HG02852 (cell line): Measurements from ENCODE around the gene ENDOD1.
"Not testable (repeated sequence)": the region's sequence is repeated elsewhere in the genome, so short reads cannot be mapped to it uniquely, and the experiment has no call there.

Source experiments
- ATAC-seq: cut with Tn5 transposase; IDR thresholded peaks from one replicate; pipeline ENCODE4 v1.9.1; 2021; ENCODE audit warnings: mild to moderate bottlenecking, moderate library complexity; ENCODE audit not compliant: unreplicated experiment

The ENDOD1 gene, protein sequence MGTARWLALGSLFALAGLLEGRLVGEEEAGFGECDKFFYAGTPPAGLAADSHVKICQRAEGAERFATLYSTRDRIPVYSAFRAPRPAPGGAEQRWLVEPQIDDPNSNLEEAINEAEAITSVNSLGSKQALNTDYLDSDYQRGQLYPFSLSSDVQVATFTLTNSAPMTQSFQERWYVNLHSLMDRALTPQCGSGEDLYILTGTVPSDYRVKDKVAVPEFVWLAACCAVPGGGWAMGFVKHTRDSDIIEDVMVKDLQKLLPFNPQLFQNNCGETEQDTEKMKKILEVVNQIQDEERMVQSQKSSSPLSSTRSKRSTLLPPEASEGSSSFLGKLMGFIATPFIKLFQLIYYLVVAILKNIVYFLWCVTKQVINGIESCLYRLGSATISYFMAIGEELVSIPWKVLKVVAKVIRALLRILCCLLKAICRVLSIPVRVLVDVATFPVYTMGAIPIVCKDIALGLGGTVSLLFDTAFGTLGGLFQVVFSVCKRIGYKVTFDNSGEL

DNA sequence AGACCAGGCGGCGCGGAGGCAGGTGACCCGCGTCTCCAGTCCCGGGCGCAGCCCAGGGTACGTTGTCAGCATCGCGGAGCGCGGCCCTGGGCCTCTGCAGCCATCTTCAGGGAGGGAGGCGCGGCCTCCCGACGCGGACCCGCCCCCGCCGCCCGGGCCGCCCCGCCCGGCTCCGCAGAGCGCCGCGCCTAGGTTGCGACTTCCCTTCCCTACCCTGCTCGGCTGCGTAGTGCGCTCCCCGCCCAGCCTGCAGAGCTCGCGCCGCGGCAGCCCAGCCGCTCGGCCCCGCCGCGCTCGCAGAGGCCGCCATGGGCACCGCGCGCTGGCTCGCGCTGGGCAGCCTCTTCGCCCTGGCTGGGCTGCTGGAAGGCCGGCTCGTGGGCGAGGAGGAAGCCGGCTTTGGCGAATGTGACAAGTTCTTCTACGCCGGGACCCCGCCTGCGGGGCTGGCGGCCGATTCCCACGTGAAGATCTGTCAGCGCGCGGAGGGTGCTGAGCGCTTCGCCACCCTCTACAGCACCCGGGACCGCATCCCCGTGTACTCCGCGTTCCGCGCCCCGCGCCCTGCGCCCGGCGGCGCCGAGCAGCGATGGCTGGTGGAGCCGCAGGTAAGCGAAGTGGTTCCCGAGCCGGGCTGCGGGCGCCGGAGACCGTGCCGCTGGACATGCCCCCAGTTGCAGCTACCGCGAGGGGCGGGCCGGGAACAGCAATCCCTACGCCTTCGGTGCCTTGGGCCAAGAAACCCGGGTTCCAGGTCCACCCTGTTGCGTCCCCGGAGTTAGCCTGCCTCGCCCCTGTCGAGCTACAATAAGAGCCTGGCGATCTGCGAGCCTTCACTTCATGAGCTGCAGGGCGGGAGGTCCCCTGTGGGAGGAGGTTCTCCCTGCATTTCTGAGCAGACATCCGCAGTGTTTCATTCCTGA, at the start of gene ENDOD1:
TSS of gene ENDOD1 (plus strand) at position 227 of the 923 bp plus-strand sequence. CDS start at position 309, 82 bp downstream.
- ATAC-seq = peak; percentile 89

DNA sequence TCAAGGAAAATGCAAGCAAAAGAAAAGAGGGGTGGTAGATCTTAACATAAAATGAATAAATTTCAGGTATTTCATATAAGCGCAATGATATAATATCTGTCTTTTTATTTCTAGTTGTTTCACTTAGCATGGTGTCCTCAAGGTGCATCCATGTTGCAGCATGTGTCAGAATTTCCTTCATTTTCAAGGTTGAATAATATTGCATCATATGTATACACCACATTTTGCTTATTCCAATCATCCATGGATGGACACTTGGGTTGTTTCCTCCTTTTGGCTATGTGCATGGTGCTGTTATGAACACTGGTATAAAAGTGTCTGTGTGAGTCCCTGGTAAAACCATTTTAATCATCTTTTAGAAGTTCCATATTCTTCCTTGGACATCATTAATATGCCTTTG, 47.4 kb upstream of the ENDOD1 start:
- no peak for ATAC-seq

DNA sequence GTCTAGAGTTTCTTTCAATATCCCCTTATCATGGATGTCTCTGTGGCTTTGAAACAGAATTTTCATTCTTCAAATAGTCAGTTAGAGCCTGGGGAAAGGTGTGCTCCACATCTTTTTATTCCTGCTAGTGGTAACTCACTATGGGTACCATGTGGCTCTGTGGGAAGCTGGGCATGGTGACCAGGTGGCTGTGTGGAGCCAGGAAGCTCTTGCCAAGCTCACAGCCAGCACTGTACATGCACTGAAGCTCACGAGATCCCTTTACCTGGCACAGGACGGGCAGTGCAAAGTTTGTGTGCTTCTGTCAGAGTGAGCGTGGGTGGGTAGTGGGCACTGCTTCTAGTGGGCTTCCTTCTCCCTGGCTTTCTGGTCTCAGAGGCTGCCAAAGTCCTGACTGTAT, 46.7 kb upstream of the ENDOD1 start:
- ATAC-seq = no peak

DNA sequence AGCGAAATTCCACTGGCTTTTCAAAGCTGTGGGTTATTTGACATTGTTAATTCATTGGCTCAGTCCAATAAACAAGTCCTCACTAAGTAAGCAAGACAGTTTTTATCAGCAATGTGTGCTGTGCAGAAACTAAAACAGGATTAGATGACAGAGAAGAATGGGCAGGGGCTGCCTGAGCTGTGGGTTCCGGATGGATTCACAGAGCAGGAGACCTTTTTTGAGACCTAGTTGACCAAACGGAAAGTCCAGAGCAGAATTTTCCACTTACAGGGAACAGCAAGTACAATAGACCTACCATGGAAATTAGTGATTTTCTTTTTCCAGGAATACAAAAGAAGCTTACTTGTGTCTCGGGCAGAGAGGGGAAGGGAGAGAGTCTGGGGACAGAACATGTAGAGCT, 45.6 kb upstream of the ENDOD1 start:
- no peak for ATAC-seq

DNA sequence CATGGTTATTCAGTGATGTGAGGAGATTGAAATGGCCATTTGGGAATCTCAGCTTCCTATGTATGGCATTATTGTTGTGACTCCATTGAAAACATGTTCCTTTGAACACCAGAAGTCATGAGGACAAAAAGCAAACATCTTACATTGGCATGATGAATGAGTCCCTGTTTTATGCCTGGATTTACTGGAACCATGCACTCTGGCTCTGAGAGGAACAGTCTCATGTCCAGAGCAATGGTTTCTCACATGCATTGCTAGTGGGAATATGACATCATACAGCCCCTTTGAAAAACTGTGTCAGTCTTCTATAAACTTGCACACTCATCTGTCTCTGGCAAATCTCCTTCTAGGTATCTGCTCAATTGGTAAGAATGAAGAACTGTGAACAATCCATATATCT, 43.8 kb upstream of the ENDOD1 start:
- no peak for ATAC-seq

DNA sequence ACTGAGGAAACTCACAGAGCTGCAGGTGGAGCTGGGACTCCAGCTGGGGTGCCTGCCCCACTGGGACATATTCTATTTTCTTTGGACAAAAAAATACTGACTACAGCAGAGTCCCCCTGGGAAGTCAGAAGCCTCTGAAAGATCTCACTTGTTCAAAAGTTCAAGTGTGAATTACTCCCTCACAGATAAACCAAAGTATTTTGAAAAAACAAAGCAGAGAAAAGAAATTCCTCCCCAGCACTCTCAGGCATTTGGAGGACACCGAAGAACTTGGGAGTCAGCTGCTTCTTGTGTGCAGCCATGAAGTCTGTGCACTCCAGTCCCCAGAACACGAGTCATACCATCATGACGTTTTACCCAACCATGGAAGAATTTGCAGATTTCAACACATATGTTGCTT, 40.5 kb upstream of the ENDOD1 start, which contains the start of gene KDM4F:
TSS of gene KDM4F (plus strand) at position 301 of the 400 bp plus-strand sequence.
- ATAC-seq = not testable (repeated sequence)

DNA sequence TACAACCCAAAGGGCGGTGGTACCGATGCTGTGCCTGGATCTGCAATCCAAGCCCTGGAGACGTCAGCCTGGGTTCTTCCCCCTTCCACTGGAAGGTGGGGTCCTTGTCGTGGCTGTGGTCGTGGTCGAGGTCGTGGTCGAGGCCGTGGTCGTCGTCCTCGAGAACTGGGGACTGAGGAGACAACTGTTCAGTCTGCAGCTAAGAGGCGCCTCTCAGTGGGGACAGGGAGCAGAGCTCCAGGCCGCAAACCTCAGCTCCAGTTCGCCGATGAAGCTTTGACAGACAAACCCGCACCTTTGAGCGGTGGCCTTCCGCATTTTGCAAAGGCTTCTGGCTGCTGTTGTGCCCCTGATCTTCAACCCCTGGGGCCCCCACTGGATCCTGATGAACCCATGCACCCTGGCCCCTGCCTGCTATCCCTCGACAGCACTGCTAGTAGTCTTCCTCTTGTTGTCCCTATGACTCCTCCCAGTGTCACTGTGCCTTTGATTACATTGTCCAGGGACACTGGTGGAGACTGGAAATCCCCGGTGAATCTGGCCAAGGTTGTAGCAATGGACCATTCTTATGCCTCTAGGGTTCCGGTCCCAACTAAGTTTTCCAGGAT, 38.9 kb upstream of the ENDOD1 start:
- no peak for ATAC-seq

DNA sequence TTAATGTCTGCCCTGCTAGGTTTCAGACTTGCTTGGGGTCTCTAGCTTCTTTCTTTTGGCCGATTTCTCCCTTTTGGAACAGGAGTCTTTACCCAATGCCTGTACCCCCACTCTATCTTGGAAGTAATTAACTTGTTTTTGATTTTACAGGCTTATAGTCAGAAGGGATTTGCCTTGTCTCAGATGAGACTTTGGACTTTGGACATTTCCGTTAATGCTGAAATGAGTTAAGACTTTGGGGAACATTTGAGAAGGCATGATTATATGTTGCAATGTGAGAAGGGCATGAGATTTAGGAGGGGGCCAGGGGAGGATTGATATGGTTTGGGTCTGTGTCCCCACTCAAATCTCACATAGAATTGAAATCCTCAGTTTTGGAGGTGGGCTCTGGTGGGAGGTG, 35.3 kb upstream of the ENDOD1 start:
- no peak for ATAC-seq

DNA sequence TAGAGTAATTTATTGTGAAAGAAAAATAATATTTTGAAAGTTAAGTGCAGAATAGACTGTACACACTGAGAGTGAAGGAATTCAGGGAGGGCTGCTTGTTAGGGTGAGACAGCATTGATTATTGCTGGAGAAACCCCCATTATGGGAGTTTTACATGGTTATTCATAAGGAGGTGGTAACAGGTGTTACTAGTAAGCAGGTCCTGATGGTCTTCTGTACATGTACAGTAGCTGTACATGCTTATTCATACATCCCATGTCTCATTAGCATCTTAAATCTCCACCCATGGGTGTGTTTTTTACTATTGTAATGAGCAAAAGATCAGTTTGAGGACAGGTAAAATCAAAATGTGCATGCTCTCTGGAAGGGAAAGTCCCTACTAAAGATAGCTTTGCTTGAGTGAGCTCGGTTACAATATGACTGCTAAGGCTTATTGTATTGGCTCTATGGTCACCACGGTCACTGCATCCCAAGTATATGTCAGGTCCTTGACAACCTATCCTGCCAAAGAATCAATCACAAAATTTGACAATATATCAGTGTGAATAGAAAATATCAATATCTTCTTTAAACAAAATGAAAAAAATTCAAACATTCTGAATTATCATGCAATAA, 34.3 kb upstream of the ENDOD1 start:
- ATAC-seq = peak; percentile 99

DNA sequence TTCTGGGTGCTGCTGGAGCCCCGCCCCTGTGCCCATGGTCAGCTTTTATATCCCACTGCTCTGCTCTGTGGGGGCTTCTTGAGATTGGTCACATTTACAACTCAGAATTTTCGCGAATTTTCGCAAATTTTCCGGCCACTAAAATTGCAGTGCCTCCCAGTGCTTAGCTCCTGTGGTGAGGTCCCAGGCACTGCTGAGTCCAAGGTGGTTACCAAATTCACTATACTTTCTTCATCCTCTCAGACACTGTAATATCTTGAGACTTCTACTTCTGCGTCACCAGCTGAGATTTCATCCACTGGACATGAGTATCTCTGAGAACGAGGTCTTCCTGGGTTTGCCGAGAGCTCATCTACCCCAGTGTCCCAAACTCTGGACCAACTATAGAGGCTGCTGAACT, 31.7 kb upstream of the ENDOD1 start:
- ATAC-seq = no peak

DNA sequence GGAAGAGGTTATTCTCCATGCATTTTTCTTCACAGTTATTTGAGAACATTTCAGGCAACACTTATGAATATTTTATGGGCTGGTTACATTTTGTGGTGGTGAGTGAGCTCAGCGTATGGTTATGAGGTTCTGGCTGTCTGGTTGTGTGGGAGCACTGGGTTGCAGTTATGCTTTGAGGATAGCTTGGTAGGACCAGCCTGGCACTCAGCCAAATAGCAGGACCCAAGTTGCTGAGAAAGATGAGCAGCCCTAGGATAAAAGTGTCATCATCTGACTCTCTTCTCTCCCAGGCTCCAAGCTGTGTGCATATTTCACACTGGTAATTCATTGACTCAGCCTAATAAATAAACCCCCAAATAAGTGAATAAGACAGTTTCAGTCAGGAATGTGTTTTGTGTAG, 31.0 kb upstream of the ENDOD1 start:
- ATAC-seq = no peak

DNA sequence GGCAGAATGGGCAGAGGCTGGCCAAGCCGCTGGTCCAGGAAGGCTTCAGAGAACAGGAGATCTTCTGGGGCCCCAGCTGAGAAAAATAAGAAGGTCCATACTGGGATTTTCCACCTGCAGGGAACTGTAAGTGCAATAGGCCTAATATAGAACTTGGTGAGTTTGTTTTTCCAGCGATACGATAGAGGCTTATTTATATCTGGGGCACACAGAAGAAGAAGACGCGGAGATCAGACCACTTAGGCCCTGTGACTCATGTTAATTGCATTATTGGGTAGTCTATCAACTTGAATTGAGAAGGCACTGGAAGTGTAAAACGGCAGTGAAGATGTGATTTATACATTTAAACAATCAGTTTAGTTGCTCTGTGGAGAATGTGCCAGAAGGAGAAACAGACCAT, 30.6 kb upstream of the ENDOD1 start:
- ATAC-seq = no peak

DNA sequence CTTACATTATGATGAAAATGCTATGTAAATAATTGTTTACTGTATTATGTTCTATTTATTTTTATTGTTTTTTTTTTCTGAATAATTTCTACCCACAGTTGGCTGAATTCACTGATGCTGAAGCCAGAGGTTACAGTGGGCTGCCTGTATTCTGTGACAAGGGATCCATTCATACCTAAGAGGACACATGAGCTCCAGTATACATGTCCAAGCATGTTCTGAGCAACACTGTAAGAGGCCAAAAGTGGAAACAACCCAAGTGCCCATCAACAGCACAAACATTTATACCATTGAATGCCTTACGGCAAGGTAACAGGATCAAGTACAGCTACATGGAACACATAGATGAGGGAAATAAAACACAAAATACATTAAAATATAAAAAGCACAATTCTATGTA, 24.3 kb upstream of the ENDOD1 start:
- no peak for ATAC-seq

DNA sequence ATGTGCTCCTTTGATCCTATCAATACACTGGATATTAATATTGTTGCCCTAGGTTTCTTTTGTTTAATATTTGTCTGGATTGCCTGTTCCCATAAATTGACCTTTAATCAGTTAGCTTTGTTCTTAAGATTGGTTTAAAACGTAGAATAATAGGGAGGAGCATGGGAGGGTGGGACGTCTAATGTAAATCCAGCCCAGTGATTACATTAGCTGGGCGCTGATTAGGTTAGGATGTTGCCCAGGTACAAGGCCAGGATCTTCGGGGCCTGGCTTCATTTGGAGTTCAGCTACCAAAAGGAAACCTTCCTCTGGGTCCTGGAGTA, 23.0 kb upstream of the ENDOD1 start, which contains the start of gene SRSF8:
TSS of gene SRSF8 (plus strand) at position 204 of the 323 bp plus-strand sequence. CDS start 308 bp downstream, outside the sequence.
- ATAC-seq = peak; percentile 46

DNA sequence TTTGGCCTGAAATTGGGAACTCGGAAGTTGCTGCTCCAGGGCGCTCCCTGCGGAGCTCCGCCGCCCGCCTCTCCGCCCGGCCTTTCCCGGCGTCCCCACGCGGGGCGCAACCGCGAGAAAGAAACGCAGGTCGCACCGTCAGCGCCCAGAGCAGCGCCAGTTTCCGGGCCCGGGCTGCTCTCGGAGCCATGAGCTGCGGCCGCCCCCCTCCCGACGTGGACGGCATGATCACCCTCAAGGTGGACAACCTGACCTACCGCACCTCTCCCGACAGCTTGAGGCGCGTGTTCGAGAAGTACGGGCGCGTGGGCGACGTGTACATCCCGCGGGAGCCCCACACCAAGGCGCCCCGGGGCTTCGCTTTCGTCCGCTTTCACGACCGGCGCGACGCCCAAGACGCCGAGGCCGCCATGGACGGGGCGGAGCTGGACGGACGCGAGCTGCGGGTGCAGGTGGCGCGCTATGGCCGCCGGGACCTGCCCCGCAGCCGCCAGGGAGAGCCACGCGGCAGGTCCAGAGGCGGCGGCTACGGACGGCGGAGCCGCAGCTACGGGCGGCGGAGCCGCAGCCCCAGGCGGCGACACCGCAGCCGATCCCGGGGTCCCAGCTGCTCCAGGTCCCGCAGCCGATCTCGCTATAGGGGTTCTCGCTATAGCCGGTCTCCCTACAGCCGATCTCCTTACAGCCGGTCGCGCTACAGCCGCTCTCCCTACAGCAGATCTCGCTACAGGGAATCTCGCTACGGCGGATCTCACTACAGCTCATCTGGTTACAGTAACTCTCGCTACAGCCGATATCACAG, 22.4 kb upstream of the ENDOD1 start:
- ATAC-seq = peak; percentile 67

DNA sequence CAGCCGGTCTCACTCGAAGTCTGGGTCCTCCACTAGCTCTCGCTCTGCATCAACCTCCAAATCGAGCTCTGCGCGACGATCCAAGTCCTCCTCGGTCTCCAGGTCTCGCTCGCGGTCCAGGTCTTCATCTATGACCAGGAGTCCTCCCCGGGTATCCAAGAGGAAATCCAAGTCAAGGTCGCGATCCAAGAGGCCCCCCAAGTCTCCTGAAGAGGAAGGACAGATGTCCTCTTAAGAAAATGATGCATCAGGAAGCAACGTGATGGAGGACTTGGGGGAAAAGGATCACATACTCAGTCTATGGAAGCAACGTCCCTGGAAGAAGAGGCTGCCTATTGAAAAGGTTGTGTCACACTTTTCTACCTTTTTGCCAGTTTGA, 21.8 kb upstream of the ENDOD1 start:
- no peak for ATAC-seq

DNA sequence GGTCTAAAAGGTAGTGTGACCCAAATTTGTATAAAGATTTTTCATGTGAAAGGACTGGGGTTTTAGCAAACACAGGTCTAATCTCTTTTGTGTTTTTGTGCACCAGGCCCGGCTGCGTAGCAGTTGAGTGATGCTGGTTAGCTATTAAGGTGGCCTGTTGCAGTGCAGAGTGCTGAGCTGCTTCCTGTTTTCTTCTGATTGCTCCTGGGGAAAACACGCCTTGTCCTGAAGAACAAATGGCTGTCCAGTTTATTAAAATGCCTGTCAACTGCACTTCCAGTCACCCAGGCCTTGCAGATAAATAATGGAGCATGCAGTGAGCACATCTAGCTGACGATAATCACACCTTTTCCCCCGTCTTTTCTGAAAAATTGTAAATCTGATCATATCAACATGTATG, 21.1 kb upstream of the ENDOD1 start:
- peak; percentile 63 for ATAC-seq

DNA sequence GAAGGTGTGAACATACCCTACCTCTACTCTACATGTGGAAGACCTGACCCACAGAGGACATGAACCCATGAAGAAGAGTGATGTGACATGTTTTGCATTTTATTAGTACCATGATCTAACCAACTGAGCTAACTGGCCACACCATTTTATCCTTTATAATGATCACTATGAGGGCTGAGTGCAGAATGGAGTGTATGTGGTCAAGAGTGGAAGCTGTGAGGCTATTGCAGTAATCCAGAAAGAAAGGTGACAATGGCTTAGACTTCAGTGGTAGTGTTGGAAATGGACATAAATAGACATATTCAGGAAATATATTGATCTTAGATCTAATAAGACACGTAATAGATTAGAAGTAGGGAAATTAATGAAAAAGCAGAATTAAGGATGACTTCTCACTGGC, 19.2 kb upstream of the ENDOD1 start:
- no peak for ATAC-seq

DNA sequence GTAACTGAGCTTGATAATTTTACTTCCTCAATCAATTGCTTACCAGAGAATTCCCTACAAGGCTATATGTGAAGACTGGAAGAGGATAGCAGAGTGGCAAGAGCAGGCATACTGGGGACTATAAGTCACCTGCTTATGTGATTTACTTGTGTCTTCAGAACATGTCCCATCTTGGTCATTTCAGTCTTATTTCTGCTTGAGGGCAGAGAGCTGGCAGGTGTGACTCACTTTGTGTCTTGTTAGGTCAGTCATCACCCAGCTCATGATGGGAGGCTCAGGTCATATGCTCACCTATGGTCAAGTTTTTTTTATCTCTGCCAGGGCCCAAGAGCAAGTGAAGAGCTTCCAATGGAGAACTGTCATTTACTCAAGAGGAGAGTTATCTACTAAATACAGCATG, 16.7 kb upstream of the ENDOD1 start:
- no peak for ATAC-seq
